Retinal pigment epithelial cell (primary cell): ENCODE results near the gene ASMTL.
A peak's percentile ranks its signal among the peaks of the same experiment; 100 is the strongest.

Source experiments
- DNase-seq: peaks from one replicate; pipeline ENCODE4 v3.0.0-alpha.2; 2010; ENCODE audit warnings: low read depth
- H3K4me3 ChIP-seq: 2 replicates; pipeline ENCODE4 v1.5.1; 2011; ENCODE audit warnings: mild to moderate bottlenecking, low read length, control low read depth, moderate library complexity
- TF ChIP-seq, protein P1 (sequence below): conservative IDR thresholded peaks from 2 replicates; pipeline ENCODE4 v1.5.1; 2011; ENCODE audit warnings: low read depth, low read length, control low read depth, inconsistent platforms

The ASMTL gene

GRCh38 chrX:1391370-1391706, 61.4 kb downstream of the ASMTL start:
- TF ChIP-seq, protein P1, sequence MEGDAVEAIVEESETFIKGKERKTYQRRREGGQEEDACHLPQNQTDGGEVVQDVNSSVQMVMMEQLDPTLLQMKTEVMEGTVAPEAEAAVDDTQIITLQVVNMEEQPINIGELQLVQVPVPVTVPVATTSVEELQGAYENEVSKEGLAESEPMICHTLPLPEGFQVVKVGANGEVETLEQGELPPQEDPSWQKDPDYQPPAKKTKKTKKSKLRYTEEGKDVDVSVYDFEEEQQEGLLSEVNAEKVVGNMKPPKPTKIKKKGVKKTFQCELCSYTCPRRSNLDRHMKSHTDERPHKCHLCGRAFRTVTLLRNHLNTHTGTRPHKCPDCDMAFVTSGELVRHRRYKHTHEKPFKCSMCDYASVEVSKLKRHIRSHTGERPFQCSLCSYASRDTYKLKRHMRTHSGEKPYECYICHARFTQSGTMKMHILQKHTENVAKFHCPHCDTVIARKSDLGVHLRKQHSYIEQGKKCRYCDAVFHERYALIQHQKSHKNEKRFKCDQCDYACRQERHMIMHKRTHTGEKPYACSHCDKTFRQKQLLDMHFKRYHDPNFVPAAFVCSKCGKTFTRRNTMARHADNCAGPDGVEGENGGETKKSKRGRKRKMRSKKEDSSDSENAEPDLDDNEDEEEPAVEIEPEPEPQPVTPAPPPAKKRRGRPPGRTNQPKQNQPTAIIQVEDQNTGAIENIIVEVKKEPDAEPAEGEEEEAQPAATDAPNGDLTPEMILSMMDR: no peak
- H3K4me3 ChIP-seq: peak overlapping the region; percentile 85
- DNase-seq: no peak

GRCh38 chrX:1390621-1391369, 61.9 kb downstream of the ASMTL start:
- no peak for DNase-seq
- peak overlapping the region; percentile 85 for H3K4me3 ChIP-seq
- TF ChIP-seq, protein P1: no peak

DNA sequence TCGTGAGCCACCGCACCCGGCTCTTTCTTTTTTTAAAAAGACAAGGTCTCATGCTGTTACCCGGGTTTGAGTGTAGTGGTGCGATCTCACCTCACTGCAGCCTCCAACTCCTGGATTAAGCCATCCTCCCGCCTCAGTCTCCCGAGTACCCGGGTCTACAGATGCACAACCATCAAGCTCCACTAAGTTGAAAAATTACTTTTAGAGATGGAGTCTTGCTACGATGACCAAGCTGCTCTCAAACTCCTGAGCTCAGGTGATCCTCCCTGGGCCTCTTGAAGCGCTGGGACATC, 62.8 kb downstream of the ASMTL start:
- TF ChIP-seq, protein P1: no peak
- peak overlapping the region; percentile 85 for H3K4me3 ChIP-seq
- no peak for DNase-seq

DNA sequence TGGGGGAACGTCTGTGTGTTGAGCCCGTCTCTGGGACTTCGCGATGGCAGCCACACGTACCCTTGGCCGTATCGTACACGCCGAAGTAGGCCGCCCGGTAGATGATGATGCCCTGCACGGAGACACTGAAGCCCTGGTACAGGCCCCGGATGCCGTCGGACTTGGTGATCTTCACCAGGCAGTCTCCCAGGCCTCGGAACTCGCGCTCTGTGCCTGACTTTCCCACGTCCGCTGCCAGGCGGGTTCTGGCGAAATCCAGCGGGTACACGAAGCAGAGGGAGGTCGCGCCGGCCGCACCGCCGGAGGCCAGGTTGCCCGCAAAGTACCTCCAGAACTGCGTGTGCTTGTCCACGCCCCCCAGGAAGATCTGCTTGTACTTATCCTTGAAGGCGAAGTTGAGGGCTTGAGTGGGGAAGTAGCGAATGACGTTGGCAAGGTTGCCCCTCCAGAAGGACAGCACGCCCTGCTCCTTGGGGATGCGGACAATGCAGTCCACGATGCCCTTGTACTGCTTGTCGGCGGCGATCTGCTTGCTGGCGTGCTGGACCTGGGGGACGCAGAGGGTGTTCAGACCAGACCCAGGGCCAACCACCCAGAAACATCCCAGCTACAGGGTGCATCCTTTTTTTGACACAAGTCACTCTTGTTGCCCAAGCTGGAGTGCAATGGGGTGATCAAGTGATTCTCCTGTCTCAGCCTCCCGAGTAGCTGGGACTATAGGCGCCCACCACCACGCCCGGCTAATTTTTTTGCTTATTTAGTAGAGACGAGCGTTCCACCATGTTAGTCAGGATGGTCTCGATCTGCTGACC, 63.3 kb downstream of the ASMTL start:
- DNase-seq: no peak
- H3K4me3 ChIP-seq: no peak overlapping the region
- TF ChIP-seq, protein P1: no peak

DNA sequence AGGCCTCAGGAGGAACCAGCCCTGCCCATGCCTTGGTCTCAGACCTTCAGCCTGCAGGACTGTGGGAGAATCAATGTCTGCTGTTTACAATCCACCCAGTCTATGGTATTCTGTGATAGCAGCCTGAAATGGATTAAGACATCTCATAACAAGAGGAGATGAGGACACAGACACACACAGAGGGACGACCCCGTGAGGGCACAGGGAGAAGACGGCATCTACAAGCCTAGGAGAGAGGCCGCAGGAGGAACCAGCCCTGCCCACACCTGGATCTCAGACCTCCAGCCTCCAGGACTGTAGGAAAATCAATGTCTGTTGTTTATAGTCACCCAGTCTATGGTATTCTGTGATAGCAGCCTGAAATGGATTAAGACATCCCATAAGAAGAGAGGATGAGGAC, 64.1 kb downstream of the ASMTL start:
- TF ChIP-seq, protein P1: no peak
- H3K4me3 ChIP-seq: no peak overlapping the region
- no peak for DNase-seq

GRCh38 chrX:1387141-1387776, 65.5 kb downstream of the ASMTL start:
- TF ChIP-seq, protein P1: no peak
- DNase-seq: no peak
- no peak overlapping the region for H3K4me3 ChIP-seq
